ENCODE data around the gene ARHGEF11.

Gene ARHGEF11

DNA sequence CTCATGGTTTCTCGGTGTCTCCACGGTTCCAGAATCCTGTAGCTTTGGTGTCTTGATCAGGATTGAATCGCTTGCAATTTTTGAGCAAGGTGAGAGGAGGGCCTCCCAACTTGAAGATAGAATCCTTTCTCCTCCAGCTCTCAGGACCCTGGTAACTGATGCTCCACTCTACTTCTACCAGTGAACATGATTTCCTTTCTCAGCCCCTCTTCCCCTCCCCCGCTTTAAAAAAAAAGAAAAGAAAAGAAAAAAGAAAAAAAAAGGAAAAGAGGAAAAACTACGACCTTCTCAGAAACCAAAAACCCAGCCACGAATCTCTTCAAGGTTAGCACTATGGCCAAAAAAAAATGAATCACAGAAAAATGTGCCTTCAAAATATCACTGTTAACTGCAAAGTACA is 1.2 kb downstream of the ARHGEF11 start:
- no peak for DNase-seq

DNA sequence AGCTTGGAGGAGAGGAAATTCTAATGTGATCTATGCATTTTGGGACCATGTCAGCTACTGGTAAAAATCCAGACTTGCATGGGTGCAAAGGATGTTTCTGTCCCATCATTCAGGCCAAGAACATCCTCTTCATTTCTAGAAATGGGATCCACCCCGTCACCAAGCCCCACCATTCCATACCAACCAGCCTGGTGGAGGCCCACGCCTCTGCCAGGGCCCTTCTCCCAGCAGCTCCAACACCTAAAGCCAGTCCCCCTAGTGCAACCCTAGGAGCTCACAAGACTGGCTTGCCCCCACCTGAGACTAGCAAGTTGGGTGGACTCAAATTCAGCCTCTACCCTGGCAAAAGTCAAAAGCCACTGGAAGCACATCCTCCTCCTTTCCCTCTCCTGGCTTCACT is 1.9 kb downstream of the ARHGEF11 start:
- no peak for DNase-seq

DNA sequence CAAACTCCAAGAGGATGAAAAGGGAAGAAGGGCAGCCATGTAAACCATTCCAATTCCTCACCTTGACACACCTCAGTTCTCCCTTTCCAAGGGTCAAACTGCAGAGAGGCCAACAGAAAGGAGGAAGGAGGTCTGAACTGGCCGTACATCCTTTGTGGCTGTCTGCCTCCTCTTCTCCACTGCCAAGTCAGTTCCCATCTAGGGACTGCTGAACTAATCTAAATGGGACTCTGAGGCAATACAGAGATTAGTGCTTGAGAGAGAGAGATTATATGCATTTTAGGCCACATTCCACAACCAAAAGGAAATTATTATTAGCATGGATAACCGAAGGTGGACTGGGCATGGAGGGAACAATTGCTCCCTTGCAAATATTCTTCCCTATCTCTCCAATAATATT is 2.7 kb downstream of the ARHGEF11 start:
- DNase-seq, result no peak

DNA sequence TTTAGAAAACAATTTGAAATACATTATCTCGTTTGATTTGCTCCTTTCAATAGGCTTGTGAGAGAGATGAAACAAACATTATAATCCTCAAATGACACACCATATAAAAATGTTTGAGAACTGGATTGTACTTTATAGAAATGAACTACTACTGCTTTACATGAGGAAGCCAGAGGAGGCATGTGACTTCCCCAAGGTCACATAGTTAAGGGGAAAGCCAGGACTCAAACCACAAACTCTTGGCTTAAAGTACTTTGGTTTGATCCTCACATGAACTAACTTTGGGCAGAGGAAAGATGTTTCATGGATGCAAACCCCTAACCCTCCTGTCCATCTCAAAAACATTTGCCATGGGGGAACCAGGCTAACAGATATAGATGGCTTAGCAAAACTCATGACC is 4.7 kb downstream of the ARHGEF11 start:
- no peak for DNase-seq

DNA sequence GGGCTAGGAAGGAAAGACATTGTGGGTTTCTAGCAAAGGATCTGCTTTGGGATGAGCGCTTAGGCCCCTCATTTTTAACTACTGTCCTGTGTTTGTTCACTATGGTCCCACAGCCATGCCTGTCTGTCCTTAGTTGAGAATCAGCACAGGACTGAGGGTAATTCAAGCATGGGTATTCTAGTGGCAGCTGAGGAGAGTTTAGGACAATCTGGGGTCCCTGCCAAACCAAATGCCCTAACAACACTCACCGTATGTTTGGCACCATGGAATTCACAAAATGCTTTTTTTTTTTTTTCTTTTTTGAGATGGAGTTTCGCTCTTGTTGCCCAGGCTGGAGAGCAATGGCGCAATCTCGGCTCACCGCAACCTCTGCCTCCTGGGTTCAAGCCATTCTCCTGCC is 10.4 kb downstream of the ARHGEF11 start:
- no peak for DNase-seq

DNA sequence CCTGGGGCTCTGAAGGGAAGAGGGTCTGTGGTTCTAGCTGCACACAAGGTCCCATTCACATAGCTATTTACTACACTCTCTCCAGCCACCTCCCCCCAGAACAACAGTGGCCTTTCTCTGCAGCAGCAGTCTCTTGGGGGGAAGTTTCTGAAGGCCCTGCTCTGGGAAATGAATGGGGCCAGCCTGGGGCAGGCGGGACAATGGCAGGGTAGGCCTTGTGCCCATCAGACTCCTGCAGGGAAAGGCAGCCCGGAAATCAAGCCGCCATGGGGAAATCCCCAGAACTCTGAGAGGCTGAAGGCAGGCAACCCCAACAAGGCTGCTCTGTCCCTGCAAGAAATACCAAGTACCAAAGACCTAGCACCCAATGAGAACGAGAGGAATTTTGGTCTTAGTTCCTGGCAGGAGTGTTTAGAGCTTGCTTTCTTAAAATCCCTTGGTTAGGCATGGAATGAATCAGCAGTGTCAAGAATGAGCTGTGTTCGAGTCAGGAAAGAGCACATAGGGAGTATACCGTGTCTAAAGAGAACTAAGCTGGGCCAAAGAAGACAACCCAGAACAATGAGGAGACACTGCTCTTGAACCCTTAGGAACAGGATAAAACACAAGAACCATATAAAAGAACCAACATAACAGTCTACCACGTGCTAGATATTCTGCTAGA is 11.3 kb downstream of the ARHGEF11 start:
- no peak for DNase-seq

DNA sequence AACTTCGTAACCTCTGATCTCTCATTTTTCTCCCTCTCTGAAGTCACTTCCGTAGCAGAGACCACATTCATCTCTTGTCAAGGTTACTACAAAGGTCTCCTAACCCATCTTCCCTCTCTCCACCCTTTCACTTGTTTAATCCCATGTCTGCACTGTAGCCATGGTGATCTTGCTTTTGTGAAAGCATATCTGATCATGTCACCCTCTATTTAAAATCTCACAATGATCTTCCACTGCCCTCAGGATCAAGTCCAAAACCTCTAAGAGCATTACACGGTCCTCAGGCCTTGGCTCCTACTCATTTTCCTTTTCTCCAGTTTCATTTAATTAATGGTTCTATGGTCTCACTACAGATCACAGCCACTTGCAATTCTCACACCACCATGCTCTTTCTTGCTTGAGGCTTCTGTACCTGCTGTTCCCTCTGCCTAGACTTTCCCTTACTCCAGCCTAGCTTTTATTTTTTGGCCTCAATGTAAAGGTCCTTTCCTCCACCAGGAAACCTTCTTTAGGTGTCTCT is 12.1 kb downstream of the ARHGEF11 start:
- no peak for DNase-seq

DNA sequence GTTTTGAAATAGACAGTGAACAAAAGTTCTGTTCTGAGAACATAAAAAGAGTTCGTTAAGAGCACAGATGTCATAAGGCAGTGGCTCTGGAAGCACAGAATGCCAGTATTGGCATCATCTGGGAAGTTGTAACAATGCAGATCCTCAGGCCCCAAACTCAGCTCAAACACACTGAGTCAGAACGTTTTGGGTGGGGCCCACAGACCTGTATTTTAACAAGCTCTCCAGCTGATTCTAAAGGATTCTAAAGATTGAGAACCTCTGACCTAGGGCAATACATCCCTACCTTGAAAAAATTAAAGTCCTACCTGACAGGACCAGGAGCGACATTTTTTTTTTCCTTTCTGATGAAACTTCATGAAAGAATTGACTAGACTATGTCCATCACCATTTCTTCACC is 13.2 kb downstream of the ARHGEF11 start:
- no peak for DNase-seq

DNA sequence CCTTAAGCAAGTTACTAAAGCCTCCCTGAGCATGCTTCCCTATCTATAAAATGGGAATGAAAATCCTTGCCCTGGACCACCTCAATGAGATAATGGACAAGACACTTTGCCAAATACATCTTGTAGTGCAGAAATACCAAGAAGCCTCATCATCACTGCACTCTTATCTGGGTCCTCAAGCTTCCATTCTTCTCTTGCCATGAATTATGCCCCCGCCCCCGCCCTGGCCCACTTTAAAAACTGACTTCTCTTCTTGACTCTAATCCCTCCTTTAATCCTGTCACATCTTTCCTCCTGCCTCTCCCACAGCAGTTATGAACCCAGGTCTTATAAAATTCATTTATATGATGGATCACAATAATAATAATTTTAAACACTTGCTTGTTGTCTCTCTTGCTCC is 14.8 kb downstream of the ARHGEF11 start:
- no peak for DNase-seq

DNA sequence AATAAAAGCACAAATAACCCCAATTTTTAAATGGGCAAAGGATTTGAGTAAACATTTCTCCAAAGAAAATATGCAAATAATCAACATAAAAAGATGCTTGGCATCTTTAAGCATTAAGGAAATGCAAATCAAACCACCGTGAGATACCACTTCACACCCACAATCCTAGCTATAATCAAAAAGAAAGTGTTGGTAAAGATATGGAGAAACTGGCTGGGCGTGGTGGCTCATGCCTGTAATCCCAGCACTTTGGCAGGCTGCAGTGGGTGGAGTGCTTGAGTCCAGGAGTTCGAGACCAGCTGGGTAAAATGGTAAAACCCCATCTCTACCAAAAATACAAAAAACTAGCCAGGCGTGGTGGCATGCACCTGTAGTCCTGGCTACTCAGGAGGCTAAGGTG is 16.9 kb downstream of the ARHGEF11 start:
- DNase-seq, result no peak

DNA sequence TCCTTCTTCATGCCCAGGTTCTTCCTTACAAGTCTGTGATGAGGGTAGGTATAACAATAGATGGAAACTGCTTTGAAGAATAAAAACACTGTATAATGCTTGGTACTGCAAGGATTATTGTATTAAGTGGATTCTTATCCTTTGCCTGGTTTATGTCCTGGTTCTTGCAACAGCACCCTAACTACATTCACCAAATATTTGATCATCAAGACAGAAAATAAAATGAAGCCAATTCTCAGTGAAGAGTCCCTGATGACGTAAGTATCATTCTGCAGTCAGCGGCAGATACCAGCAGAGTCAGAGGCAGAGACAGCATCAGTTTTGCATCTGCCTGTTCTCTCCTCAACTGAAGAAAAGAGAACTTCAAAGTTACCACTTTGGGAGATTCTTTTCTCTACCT is 19.7 kb downstream of the ARHGEF11 start:
- no peak for DNase-seq

DNA sequence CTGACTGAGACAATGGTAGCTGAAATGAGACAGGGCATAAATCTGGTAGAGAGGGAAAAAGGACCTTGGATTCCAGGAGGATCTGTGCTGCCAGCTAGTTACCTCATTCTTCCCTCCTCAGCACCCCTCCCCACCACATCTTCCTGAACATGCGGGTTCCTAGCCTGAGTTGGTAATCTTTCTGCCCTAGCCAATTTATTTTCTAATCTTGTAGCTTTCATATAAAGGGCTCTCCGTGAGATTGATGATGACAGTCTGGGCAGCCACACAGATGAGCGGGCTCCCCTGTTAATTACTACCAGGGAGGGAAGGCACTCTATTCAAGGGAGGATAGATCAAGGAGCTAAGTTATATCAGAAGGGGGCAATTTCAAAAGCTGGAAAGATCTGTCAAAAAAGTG is 20.2 kb downstream of the ARHGEF11 start:
- no peak for DNase-seq

DNA sequence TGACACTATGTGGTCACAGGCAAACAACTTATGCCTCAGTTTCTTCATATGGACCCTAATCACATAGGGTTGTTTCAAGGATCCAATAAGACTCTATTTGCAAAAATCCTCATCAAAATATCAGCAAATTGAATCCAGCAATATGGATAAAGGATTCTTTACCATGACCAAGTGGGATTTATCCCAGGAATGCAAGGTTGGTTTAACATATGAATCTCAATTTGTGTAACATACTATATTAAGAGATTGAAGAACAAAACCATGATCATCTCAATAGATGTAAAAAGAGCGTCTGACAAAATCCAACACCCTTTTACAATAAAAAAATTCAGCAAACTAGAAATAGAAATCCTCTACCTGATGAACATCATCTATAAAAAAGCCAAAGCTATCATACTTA is 23.9 kb downstream of the ARHGEF11 start:
- DNase-seq, result no peak

DNA sequence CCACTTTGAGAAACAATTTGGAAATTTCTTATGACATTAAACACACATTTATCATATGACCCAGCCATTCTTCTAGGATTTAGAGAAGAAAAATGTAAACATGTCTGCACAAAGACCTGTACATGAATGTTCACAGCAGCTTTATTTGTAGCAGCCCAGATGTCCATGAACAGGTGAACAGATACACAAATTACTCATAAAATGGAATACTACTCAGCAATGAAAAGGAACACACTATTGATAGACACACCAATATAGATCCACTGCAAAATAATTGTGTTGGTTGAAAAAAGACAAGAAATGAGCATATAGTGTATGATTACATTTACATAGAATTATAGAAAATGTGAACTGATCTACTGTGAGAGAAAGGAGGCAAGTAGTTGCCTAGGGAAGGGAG is 26.1 kb downstream of the ARHGEF11 start:
- DNase-seq, result no peak

DNA sequence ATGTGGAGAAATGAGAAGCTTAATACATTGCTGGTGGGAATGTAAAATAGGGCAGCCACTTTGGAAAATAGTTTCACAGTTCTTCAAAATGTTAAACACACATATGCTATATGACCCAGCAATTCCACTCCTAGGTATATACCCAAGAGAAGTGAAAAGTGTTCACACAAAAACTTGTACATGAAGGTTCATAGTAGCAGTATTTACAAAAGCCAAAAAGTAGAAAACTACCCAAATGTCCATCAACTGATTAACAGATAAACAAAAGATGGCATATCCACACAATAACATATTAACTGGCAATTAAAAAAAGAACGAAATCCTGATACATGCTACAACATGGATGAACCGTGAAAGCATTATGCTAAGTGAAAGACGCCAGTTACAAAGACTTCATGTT is 33.7 kb downstream of the ARHGEF11 start:
- no peak for DNase-seq

DNA sequence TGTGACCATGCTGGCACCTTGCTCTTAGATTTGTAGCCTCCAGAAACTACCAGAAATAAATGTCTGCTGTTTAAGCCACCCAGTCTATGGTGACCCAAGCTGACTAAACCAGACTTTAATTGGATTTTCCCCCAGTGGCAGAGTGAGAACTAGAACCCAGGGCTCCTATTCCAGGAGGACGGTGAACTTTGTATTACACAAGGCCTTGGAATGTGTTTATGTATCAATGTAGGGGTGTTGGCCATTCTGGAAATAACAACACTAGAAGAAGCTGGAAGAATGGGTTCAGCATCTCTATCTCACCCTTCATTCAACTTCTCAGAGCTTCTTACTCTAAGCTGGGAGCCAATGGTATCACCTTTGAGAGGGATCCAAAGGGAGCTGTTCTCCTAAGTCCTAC is 37.0 kb downstream of the ARHGEF11 start:
- DNase-seq, result no peak

DNA sequence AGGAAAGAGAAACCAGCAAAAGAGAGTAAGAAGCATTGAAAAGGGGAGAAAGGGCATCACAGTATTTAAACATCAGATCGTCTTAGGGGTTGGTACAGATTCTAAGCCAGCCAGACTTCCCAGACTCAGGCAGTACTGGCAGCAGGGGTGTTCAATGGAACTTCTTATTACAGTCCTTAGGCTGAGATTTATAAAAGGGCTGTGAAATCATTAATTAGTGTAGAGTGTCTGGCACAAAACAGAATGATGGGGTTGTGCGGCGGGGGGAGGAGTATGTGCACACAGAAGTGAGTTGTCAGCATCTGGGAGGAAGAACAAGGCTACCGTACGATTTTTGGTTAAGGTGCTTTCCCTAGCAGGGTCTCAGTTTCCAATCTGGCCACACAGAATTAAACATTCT is 38.2 kb downstream of the ARHGEF11 start:
- no peak for DNase-seq

DNA sequence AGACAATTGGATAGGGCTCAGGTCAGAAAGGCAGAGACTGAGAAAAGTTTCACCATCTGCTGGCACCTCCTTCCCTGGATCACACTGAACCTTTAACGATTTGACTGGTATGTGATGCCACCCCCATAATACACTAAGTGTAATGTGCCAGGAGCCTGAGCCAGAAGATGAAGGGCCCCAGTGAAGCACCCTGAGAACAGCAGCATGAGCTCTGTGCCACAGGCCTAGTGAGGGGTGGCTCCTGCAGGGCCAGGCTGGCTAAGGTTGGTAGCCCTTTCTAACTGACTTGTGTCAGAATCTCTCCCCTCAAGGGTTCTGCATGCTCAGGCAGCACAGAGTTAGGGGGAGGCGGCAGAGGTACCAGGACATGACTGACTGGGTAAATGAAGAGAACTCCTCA is 38.9 kb downstream of the ARHGEF11 start:
- DNase-seq, result no peak

DNA sequence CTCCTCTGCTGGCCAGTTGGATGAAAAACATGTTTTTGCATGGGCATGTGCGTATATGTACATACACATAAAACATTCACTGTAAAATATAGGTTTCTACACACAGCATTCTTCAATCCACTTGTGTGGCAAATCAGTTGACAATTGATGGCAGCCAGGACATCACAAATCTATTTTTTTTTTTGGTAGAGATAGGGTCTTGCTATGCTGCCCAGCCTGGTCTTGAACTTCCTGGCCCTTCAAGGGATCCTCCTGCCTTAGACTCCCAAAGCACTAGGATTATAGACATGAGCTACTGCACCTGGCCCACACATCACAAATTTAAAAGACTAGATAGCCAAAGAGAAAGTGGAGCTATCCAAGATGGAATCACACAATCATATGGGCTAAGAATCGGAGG is 39.6 kb downstream of the ARHGEF11 start:
- no peak for DNase-seq

DNA sequence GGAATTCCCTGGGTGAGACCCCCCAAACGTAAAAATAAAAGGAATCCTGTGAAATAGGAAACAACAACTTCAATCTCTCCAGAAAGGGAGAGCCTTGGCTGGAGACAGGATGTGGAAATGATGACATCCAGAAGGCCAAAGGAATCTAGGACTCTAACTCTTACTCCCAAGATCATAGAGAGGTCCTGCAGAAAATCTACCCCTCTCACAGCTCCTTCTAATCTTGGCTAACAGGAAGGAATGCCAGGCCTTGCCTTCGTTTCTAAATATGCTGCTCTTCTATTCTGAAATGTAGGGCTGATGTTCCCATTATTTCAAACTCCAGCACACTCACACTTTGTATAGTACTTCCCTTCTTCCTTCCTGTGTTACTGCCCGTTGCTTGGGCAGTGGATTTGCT is 40.7 kb downstream of the ARHGEF11 start:
- no peak for DNase-seq

DNA sequence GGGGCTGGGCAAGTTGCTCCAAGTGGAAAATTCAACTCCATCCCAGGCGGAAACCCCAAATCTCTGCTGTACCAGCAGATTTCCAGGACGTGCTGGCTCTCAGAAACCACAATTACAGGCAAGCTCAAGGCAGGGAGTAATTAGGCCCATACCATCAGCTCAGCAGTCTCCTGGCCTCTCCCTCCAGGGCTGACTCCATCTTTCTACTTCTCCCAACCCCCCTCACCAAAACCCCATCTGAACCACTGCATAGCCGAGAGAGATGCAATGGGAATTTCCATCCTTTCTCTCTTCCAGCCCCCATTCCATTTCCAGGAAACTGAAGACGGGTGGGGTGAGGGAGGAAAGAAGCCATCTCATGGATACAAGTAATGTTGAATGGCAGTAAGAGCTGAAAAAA is 41.2 kb downstream of the ARHGEF11 start:
- no peak for DNase-seq

DNA sequence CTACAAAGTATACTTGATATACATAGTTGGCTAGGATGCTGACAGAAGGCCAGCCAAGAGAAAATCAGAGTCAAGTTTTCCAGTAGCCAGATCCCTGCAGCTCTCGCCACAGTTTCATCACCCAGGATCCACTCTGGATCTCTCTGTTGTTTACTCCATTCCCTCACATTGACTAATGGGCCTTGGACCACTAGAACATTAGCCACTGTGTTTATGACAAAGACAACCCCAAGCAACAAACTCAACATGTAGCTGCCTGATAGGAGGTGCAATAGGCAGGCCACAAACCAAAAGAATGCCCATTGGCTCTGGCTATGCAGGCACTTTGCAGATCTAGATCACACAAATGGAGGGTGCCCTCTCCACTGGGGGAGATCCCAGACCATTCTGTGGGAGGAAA is 44.2 kb downstream of the ARHGEF11 start:
- no peak for DNase-seq

DNA sequence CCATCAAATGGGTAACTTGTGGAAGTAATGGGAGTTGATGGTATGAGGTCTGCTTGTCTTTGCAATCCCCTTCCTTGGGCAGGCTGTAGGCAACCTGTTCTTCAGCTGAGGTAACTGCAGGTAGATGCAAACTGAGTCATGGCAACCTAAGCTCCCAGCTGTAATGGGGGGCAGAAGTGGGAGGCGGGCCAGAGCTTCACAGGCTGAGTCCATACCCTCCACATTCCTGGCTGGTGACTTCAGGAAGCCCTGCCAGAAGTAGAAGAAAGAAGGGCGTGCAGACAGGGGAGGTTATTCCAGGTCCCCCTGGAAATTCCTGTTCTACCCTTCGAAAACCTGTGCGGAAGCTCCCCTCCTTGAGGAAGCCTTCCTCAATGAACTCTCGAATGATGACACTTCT is 44.9 kb downstream of the ARHGEF11 start:
- no peak for DNase-seq

DNA sequence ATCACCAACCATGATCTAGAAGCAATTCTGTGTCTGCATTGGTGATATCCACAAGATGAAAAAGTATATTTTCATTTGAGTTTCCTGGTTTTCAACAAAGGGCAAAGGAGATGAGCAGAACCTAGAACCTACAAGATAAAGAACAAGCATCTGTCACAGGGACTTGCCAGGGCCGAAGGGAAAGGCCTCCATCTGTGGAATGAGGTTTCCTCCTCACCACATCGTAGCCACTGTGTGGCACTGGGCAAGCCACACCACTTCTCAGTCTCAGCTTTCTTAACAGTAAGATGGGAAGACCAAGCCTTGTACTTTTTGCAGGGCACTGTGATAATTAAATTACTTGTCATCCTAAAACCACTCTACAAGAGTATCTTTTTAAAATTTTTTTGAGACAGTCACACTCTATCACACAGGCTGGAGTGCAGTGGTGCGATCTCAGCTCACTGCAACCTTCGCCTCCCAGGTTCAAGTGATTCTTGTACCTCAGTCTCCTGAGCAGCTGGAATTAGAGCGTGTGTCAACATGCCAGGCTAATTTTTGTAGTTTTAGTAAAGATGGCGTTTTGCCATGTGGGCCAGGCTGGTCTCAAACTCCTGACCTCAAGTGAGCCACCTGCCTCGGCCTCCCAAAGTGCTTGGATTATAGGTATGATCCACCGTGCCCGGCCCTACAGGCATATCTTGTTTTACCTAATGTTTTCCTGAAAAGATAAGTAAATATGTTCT is 45.8 kb downstream of the ARHGEF11 start:
- DNase-seq, result no peak
